MM.1S (cell line): Measurements from ENCODE around the gene CXXC5.

Experiments
- DNase-seq: peaks from one replicate; pipeline ENCODE4 v3.0.0-alpha.2; 2015
- H2AFZ ChIP-seq: fragments of 300-600 bp; sonication (generic); 2 replicates; pipeline ENCODE4 v1.6.0; 2016; ENCODE audit warnings: antibody characterized with exemption, low read length
- H3F3A ChIP-seq: fragments of 300-600 bp; sonication (generic); 2 replicates; pipeline ENCODE4 v1.6.1; 2016; ENCODE audit warnings: mild to moderate bottlenecking, antibody characterized with exemption, low read length, moderate library complexity, mixed read lengths; ENCODE audit not compliant: insufficient read depth
- H3K27ac ChIP-seq: fragments of 300-600 bp; sonication (generic); 2 replicates; pipeline ENCODE4 v1.5.1; 2016; ENCODE audit warnings: mild to moderate bottlenecking, low read length
- H3K27me3 ChIP-seq: fragments of 300-600 bp; sonication (generic); replicated peaks from 2 replicates; pipeline ENCODE4 v1.6.0; 2016; ENCODE audit warnings: low read length; ENCODE audit not compliant: insufficient read depth
- H3K36me3 ChIP-seq: fragments of 300-600 bp; sonication (generic); replicated peaks from 2 replicates; pipeline ENCODE4 v1.6.1; 2016; ENCODE audit warnings: mild to moderate bottlenecking, low read length, mixed read lengths; ENCODE audit not compliant: insufficient read depth
- H3K4me1 ChIP-seq: fragments of 300-600 bp; sonication (generic); 2 replicates; pipeline ENCODE4 v1.6.1; 2016; ENCODE audit warnings: low read length, mixed read lengths
- H3K4me2 ChIP-seq: fragments of 300-600 bp; sonication (generic); 2 replicates; pipeline ENCODE4 v1.6.0; 2016; ENCODE audit warnings: low read depth, low read length
- H3K4me3 ChIP-seq: fragments of 300-600 bp; sonication (generic); 2 replicates; pipeline ENCODE4 v1.5.1; 2016; ENCODE audit warnings: low read length, mixed read lengths
- H3K79me2 ChIP-seq: fragments of 300-600 bp; sonication (generic); 2 replicates; pipeline ENCODE4 v1.6.1; 2016; ENCODE audit warnings: mixed run types, low read length, mixed read lengths
- H3K9ac ChIP-seq: fragments of 300-600 bp; sonication (generic); 2 replicates; pipeline ENCODE4 v1.6.1; 2016; ENCODE audit warnings: low read length, mixed read lengths
- H3K9me2 ChIP-seq: fragments of 300-600 bp; sonication (generic); replicated peaks from 2 replicates; pipeline ENCODE4 v1.6.1; 2016; ENCODE audit warnings: mild to moderate bottlenecking, low read length, mixed read lengths; ENCODE audit not compliant: insufficient read depth
- H3K9me3 ChIP-seq: fragments of 300-600 bp; sonication (generic); replicated peaks from 2 replicates; pipeline ENCODE4 v1.6.1; 2016; ENCODE audit warnings: mild to moderate bottlenecking, low read length, mixed read lengths; ENCODE audit not compliant: insufficient read depth
- H4K20me1 ChIP-seq: fragments of 300-600 bp; sonication (generic); 2 replicates; pipeline ENCODE4 v1.6.1; 2016; ENCODE audit warnings: mild to moderate bottlenecking, low read length, moderate library complexity, mixed read lengths; ENCODE audit not compliant: insufficient read depth
- EZH2 ChIP-seq: fragments of 300-600 bp; sonication (generic); optimal IDR thresholded peaks from 2 replicates; pipeline ENCODE3; 2017; ENCODE audit warnings: low read depth, mild to moderate bottlenecking, antibody characterized with exemption, low read length, mixed read lengths
- EZH2phosphoT487 ChIP-seq: fragments of 300-600 bp; sonication (generic); IDR thresholded peaks from 2 replicates; pipeline ENCODE4 v1.6.1; 2018; ENCODE audit warnings: antibody characterized with exemption, low read length
- TF ChIP-seq, protein P1 (sequence below): fragments of 300-600 bp; sonication (generic); IDR thresholded peaks from 2 replicates; pipeline ENCODE4 v1.5.1; 2016; ENCODE audit warnings: antibody characterized with exemption, low read length, mixed read lengths

CXXC5 gene

DNA sequence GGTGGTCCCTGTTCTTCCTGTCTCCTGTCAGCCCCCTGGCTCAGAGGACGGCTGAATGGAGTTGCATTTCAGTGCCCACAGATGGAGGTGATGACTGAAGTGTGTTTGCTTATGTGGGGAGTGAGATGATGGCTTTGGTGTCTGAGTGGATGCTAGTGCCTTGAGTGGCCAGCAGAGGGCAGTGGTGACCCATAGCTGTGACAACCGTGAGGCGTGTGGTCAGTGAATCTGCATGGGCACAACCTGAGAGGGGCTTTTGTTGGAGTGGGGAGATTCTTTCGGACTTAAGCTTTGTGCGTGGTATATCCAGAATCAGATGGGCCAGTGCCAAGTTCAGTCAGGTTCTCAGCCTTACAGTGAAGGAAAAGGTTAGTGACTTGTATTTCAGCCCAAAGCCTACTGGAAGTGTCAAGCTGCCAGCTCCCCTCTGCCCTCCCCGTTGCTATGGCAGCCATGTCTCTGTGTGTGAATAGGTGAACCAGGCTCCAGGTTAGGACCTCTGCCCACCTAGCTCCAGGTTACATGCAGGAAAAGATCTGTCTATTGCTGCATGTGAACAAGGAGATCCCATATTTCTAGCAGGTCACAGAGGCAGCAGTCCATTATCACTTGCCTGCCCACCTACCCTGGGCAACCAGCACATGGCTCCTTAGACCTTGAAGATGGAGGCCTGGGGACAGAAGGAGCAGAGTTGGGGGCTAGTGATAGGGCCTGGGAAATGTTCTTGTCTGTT is 14.7 kb upstream of the CXXC5 start:
- peaks cover 53% of the 10 kb centered on the region for H3K4me1 ChIP-seq
- H4K20me1 ChIP-seq = no peaks in the 10 kb centered on the region
- peak; percentile 78 for DNase-seq
- H3K27ac ChIP-seq = peak overlapping the region; percentile 98; the same call in 1 of the 2 replicates
- no peak overlapping the region for H3K9ac ChIP-seq
- H3K9me3 ChIP-seq = no peaks in the 10 kb centered on the region
- H3K4me2 ChIP-seq = no peak overlapping the region
- no peak overlapping the region for H2AFZ ChIP-seq
- no peak overlapping the region for H3K4me3 ChIP-seq
- peaks cover under 1% of the 10 kb centered on the region; the same call in 1 of the 2 replicates for H3K36me3 ChIP-seq
- TF ChIP-seq, protein P1, sequence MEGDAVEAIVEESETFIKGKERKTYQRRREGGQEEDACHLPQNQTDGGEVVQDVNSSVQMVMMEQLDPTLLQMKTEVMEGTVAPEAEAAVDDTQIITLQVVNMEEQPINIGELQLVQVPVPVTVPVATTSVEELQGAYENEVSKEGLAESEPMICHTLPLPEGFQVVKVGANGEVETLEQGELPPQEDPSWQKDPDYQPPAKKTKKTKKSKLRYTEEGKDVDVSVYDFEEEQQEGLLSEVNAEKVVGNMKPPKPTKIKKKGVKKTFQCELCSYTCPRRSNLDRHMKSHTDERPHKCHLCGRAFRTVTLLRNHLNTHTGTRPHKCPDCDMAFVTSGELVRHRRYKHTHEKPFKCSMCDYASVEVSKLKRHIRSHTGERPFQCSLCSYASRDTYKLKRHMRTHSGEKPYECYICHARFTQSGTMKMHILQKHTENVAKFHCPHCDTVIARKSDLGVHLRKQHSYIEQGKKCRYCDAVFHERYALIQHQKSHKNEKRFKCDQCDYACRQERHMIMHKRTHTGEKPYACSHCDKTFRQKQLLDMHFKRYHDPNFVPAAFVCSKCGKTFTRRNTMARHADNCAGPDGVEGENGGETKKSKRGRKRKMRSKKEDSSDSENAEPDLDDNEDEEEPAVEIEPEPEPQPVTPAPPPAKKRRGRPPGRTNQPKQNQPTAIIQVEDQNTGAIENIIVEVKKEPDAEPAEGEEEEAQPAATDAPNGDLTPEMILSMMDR = peak; percentile 97
- no peak for TF ChIP-seq EZH2
- no peak for TF ChIP-seq EZH2phosphoT487
- peaks cover 15% of the 10 kb centered on the region for H3K79me2 ChIP-seq
- H3K9me2 ChIP-seq = no peaks in the 10 kb centered on the region
- H3K27me3 ChIP-seq = no peaks in the 10 kb centered on the region
- H3F3A ChIP-seq = peaks cover 73% of the 10 kb centered on the region

DNA sequence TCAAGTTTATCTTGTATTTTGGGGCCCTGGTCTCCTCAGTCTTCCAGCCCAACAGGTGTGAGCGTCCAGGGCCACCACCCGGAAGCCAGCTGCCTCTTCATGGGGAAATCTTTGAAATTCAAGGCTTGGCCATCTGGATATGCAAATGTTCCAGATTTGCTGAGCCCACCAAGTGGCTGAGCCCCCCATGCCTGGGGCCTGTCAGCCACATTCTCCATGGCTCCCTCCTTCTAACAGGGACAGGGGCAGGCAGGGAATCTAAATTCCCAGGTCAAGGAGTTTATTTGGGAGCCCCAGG is 14.2 kb upstream of the CXXC5 start:
- no peaks in the 10 kb centered on the region for H3K9me2 ChIP-seq
- no peak overlapping the region for H2AFZ ChIP-seq
- peaks cover 78% of the 10 kb centered on the region for H3F3A ChIP-seq
- DNase-seq = no peak
- peaks cover 17% of the 10 kb centered on the region for H3K79me2 ChIP-seq
- no peaks in the 10 kb centered on the region for H3K27me3 ChIP-seq
- no peak overlapping the region for H3K9ac ChIP-seq
- H3K27ac ChIP-seq = peak overlapping the region; percentile 98; the same call in 1 of the 2 replicates
- no peak overlapping the region for H3K4me3 ChIP-seq
- no peaks in the 10 kb centered on the region for H4K20me1 ChIP-seq
- no peak overlapping the region for H3K4me2 ChIP-seq
- H3K4me1 ChIP-seq = peaks cover 58% of the 10 kb centered on the region
- H3K9me3 ChIP-seq = no peaks in the 10 kb centered on the region
- H3K36me3 ChIP-seq = no peaks in the 10 kb centered on the region
- TF ChIP-seq EZH2phosphoT487 = no peak
- no peak for TF ChIP-seq EZH2
- TF ChIP-seq, protein P1 = no peak

DNA sequence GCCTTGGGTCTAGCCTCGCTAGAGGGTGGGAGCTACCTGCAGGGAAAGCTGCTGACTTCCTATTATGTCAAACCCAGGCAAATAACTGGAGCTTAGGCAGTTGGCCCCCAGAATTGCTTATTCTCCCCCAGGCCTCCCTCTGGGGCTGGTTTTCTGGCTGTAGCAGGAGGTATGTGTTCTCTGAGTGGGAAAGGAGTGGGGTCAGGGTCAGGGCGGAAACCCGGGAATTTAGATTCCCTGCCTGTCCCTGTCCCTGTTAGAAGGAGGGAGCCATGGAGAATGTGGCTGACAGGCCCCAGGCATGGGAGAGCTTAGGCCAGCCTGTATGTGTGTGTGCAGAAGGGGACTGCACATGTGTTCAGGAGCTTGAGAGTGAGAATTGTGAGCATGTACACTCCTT is 13.6 kb upstream of the CXXC5 start:
- H3F3A ChIP-seq = peaks cover 78% of the 10 kb centered on the region
- DNase-seq = no peak
- H3K4me3 ChIP-seq = no peak overlapping the region

More for the DNA sequence above, 13.6 kb upstream of the CXXC5 start:
- H3K4me1 ChIP-seq = peaks cover 64% of the 10 kb centered on the region
- TF ChIP-seq EZH2 (no peak), EZH2phosphoT487 (no peak)
- TF ChIP-seq, protein P1 = no peak
- peak overlapping the region; percentile 54; the same call in 1 of the 2 replicates for H3K9ac ChIP-seq
- no peaks in the 10 kb centered on the region for H3K9me2 ChIP-seq
- H3K9me3 ChIP-seq = no peaks in the 10 kb centered on the region
- H3K36me3 ChIP-seq = no peaks in the 10 kb centered on the region
- H3K27me3 ChIP-seq = no peaks in the 10 kb centered on the region
- no peaks in the 10 kb centered on the region for H4K20me1 ChIP-seq
- peak overlapping the region; percentile 98; the same call in 1 of the 2 replicates for H3K27ac ChIP-seq
- peak overlapping the region; percentile 96; the same call in 1 of the 2 replicates for H3K4me2 ChIP-seq
- H2AFZ ChIP-seq = no peak overlapping the region
- H3K79me2 ChIP-seq = peaks cover 21% of the 10 kb centered on the region
